IPS-20b (cell line): ENCODE measurements around the gene P4HA2.

ENCODE experiments used
- H3K27ac ChIP-seq: one replicate; pipeline ENCODE4 v1.5.1; 2013; ENCODE audit warnings: low read length
- H3K27me3 ChIP-seq: 2 replicates; pipeline ENCODE4 v1.6.1; 2013; ENCODE audit warnings: mild to moderate bottlenecking, low read length, inconsistent platforms; ENCODE audit not compliant: insufficient read depth
- H3K36me3 ChIP-seq: 2 replicates; pipeline ENCODE4 v1.6.1; 2013; ENCODE audit warnings: low read depth, mild to moderate bottlenecking, inconsistent platforms, low read length, moderate library complexity; ENCODE audit not compliant: insufficient read depth
- H3K4me1 ChIP-seq: 2 replicates; pipeline ENCODE4 v1.6.1; 2013; ENCODE audit warnings: mild to moderate bottlenecking, control low read depth, inconsistent platforms, low read length, moderate library complexity; ENCODE audit not compliant: insufficient read depth
- H3K4me3 ChIP-seq: 2 replicates; pipeline ENCODE4 v1.5.1; 2013; ENCODE audit warnings: mild to moderate bottlenecking, low read length, inconsistent platforms
- H3K9ac ChIP-seq: 2 replicates; pipeline ENCODE4 v1.6.1; 2013; ENCODE audit warnings: low read depth, mild to moderate bottlenecking, inconsistent platforms, low read length, moderate library complexity
- H3K9me3 ChIP-seq: 2 replicates; pipeline ENCODE4 v1.6.1; 2013; ENCODE audit warnings: mild to moderate bottlenecking, low read depth, low read length, inconsistent platforms; ENCODE audit not compliant: insufficient read depth

P4HA2 gene

DNA sequence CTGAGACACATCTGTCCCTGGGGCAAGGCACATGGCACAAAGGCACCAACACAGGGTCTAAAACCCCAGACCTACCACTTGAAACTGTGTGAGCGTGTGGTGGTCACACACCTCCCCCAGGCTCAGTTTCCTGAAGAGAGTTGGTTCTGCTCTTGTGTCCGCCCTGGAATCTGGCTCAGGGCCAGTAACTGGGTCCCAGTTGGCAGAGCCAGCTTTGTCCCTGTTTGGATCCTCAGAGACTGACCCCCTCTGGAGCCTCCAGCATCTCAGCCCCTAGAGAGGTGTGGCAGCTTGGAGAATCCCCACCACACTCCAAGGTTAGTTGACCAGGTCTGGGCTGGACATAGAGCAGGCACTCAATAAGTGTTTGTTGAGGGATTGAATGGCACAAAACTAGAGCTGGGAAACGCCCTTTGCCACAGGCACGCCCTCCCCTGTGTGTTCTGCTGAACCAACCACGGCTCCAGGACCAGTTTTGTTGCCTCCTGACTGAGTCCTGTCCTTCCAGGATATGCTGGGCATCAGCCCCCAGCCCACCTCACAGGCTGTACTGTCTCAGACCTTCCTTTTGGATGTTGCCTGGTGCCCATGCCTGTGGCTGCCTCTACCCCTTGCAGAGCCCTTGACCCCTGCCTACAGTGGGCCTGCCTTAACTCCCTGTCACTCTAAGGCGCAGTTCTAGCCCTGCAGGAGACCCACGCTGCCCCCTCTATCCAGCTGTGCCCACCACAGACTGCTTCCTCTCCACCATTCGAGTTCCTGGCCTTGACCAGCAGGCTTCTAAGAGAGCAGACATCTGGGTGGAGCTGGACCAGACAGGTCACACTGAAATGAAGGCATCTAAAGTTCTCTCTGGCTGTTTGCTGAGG lies 26.0 kb upstream of the P4HA2 start:
- Histone ChIP-seq H3K36me3 (no peaks in the 10 kb centered on the region), H3K9ac (no peak overlapping the region), H3K9me3 (no peaks in the 10 kb centered on the region), H3K4me3 (no peak overlapping the region), H3K4me1 (no peaks in the 10 kb centered on the region), H3K27ac (no peak overlapping the region), H3K27me3 (peaks cover 23% of the 10 kb centered on the region)

- H3K27me3 ChIP-seq = peaks cover 17% of the 10 kb centered on the region
- H3K27ac ChIP-seq = no peak overlapping the region
- H3K36me3 ChIP-seq = no peaks in the 10 kb centered on the region
- no peaks in the 10 kb centered on the region for H3K4me1 ChIP-seq
- H3K9ac ChIP-seq = no peak overlapping the region
- H3K4me3 ChIP-seq = no peak overlapping the region
- no peaks in the 10 kb centered on the region for H3K9me3 ChIP-seq
Observed at GRCh38 chr5:132253008-132253441, 25.4 kb upstream of the P4HA2 start.

DNA sequence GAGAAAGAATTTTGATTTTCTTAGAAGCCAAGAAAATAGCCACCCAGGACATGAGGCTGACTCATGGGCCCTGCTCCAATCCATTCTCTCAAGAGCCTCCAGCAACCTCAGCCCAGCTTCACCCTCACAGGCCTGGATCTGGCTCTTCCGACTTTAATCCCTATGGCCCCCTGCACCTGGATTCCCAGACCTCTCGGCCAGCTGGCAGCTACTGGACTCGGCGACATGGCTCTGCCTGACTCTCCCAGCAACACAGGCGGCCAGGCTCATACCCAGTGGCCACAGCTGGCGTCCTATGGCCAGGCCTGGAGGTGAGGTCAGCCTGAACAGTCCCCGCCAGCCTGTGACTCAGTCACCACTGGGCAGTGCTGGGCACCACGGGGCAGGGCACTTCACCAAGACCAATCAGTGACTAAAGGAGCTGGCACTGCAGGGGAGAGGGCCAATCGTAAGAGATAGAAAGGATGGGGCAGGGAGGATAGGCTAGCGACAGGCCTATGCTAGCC lies 23.6 kb upstream of the P4HA2 start:
- H3K27me3 ChIP-seq = peaks cover 6% of the 10 kb centered on the region
- no peaks in the 10 kb centered on the region for H3K36me3 ChIP-seq
- H3K4me3 ChIP-seq = no peak overlapping the region
- H3K4me1 ChIP-seq = no peaks in the 10 kb centered on the region
- no peaks in the 10 kb centered on the region for H3K9me3 ChIP-seq
- no peak overlapping the region for H3K9ac ChIP-seq
- no peak overlapping the region for H3K27ac ChIP-seq

GRCh38 chr5:132250547-132250946 lies 22.9 kb upstream of the P4HA2 start:
- Histone ChIP-seq H3K4me1 (no peaks in the 10 kb centered on the region), H3K9ac (no peak overlapping the region), H3K36me3 (no peaks in the 10 kb centered on the region), H3K27ac (no peak overlapping the region), H3K27me3 (no peaks in the 10 kb centered on the region), H3K4me3 (no peak overlapping the region), H3K9me3 (no peaks in the 10 kb centered on the region)

- Histone ChIP-seq H3K36me3 (no peaks in the 10 kb centered on the region), H3K27me3 (no peaks in the 10 kb centered on the region), H3K9me3 (no peaks in the 10 kb centered on the region; the same call in none of the 2 replicates), H3K4me3 (no peak overlapping the region), H3K27ac (no peak overlapping the region), H3K4me1 (no peaks in the 10 kb centered on the region), H3K9ac (no peak overlapping the region)
Observed at GRCh38 chr5:132246806-132247205, 19.2 kb upstream of the P4HA2 start.

DNA sequence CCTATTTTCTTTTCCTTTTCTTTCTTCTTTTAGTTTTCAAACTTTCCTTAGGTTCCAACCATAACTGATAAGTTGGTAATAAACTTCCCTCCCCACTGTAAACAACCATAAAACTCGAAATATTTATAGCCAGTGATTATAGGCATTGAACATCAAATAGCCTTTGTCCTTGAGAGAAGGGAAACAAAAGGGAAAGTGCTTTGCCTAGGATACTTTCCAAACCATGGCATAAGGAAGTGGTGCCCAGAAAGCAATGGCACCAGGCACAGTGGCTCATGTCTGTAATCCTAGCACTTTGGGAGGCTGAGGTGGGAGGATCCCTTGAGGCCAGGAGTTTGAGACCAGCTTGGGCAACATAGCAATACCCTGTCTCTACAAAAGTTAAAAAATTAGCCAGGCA lies 17.9 kb upstream of the P4HA2 start:
- H3K4me3 ChIP-seq = no peak overlapping the region
- no peaks in the 10 kb centered on the region for H3K36me3 ChIP-seq
- no peaks in the 10 kb centered on the region; the same call in none of the 2 replicates for H3K9me3 ChIP-seq
- H3K27me3 ChIP-seq = no peaks in the 10 kb centered on the region
- no peaks in the 10 kb centered on the region for H3K4me1 ChIP-seq
- no peak overlapping the region for H3K9ac ChIP-seq
- no peak overlapping the region for H3K27ac ChIP-seq

GRCh38 chr5:132243366-132243977 lies 15.8 kb upstream of the P4HA2 start:
- H3K27ac ChIP-seq = no peak overlapping the region
- H3K9me3 ChIP-seq = no peaks in the 10 kb centered on the region; the same call in none of the 2 replicates
- no peaks in the 10 kb centered on the region for H3K4me1 ChIP-seq
- no peaks in the 10 kb centered on the region for H3K27me3 ChIP-seq
- H3K36me3 ChIP-seq = no peaks in the 10 kb centered on the region
- H3K9ac ChIP-seq = no peak overlapping the region
- no peak overlapping the region for H3K4me3 ChIP-seq

DNA sequence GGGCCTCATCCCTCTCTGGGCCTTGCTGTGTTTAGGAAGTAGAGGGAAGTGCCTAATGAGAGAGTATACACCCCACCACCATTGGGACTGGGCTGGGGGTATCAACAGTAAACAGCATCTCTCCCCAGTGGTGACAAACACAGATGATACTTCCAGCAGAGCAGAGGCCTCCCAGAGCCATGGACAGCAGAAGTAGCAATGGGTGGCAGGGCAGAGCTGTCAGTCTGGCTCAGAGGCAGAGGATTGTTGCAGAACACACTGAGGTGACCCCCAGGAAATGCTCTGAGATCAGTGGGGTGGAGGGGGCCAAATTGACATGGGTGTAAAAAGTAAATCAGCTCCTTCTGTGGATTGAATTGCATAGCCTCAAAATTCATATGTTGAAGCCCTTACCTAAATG lies 12.1 kb upstream of the P4HA2 start:
- H3K4me1 ChIP-seq = no peaks in the 10 kb centered on the region
- no peak overlapping the region for H3K9ac ChIP-seq
- no peak overlapping the region for H3K27ac ChIP-seq
- H3K4me3 ChIP-seq = no peak overlapping the region
- H3K27me3 ChIP-seq = no peaks in the 10 kb centered on the region
- no peaks in the 10 kb centered on the region; the same call in 1 of the 2 replicates for H3K9me3 ChIP-seq
- H3K36me3 ChIP-seq = no peaks in the 10 kb centered on the region

GRCh38 chr5:132238901-132239500 lies 11.3 kb upstream of the P4HA2 start:
- no peaks in the 10 kb centered on the region for H3K27me3 ChIP-seq
- H3K4me1 ChIP-seq = no peaks in the 10 kb centered on the region
- no peak overlapping the region for H3K27ac ChIP-seq
- H3K9ac ChIP-seq = no peak overlapping the region
- H3K9me3 ChIP-seq = no peaks in the 10 kb centered on the region
- no peak overlapping the region for H3K4me3 ChIP-seq
- no peaks in the 10 kb centered on the region for H3K36me3 ChIP-seq

DNA sequence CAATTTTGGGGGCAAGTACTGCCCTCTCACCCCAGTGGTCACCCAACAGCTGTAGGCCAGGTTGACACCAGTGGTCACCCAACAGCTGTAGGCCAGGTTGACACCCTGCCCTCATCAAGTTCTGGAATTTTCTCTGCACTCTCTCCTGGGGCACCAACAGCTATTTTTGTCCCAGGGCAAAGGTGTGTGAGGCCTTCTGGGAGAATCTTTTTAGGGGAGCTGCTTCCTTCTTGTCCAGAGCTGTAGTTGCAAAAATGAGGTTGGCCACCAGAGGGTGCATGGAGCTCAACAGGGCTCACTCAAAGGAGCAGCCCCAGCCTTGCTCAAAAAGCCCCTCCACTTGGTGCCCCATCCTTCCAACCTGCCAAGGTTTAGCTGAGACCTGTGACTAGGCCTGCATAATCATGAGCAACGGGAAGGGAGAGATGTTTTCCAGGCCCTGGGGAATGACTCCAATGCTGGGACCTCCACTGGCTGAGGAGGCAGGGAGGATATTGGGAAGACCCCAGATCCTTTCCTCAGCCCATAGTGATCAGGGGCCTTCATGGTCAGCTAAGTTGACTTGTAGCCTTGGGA lies 10.6 kb upstream of the P4HA2 start:
- no peaks in the 10 kb centered on the region for H3K4me1 ChIP-seq
- no peaks in the 10 kb centered on the region for H3K36me3 ChIP-seq
- H3K27me3 ChIP-seq = no peaks in the 10 kb centered on the region
- H3K27ac ChIP-seq = no peak overlapping the region
- no peaks in the 10 kb centered on the region for H3K9me3 ChIP-seq
- H3K9ac ChIP-seq = no peak overlapping the region
- H3K4me3 ChIP-seq = no peak overlapping the region

GRCh38 chr5:132237670-132238069 lies 10.0 kb upstream of the P4HA2 start:
- Histone ChIP-seq H3K4me1 (no peaks in the 10 kb centered on the region), H3K4me3 (no peak overlapping the region), H3K9ac (no peak overlapping the region), H3K9me3 (no peaks in the 10 kb centered on the region), H3K27me3 (no peaks in the 10 kb centered on the region), H3K27ac (no peak overlapping the region), H3K36me3 (no peaks in the 10 kb centered on the region)
